Stimulated activated CD4-positive, alpha-beta T cell treated with anti-CD3 and anti-CD28 coated beads, TNF-alpha, amount 100 ng/mL, for 4 hours (primary cell): Measurements from ENCODE around the gene MOV10L1.

Source experiments
- DNase-seq, 3 experiments: peaks; one replicate each; pipeline ENCODE4 v3.0.0-alpha.2; 2020; ENCODE audit warnings: low read depth in 3 of 3

MOV10L1 gene

GRCh38 chr22:50188356-50188755 is 98.5 kb downstream of the MOV10L1 start:
- no peak for DNase-seq

- no peak for DNase-seq
Measured at GRCh38 chr22:50189184-50189848, 99.5 kb downstream of the MOV10L1 start.

- DNase-seq, result no peak
Measured at GRCh38 chr22:50189849-50190181, 100.0 kb downstream of the MOV10L1 start.

- DNase-seq, result peak in 2 of 3 experiments; percentile 48 to 57
Measured at GRCh38 chr22:50190182-50190940, 100.6 kb downstream of the MOV10L1 start.

GRCh38 chr22:50190941-50191741 is 101.3 kb downstream of the MOV10L1 start:
- peak in 1 of 3 experiments; percentile 56 for DNase-seq

- no peak for DNase-seq
Measured at GRCh38 chr22:50192436-50193204, 102.8 kb downstream of the MOV10L1 start.

GRCh38 chr22:50193621-50194020 is 103.8 kb downstream of the MOV10L1 start:
- DNase-seq, result no peak

GRCh38 chr22:50194037-50194805 is 104.4 kb downstream of the MOV10L1 start:
- no peak for DNase-seq

- DNase-seq, result no peak
Measured at GRCh38 chr22:50196256-50196655, 106.5 kb downstream of the MOV10L1 start.

DNA sequence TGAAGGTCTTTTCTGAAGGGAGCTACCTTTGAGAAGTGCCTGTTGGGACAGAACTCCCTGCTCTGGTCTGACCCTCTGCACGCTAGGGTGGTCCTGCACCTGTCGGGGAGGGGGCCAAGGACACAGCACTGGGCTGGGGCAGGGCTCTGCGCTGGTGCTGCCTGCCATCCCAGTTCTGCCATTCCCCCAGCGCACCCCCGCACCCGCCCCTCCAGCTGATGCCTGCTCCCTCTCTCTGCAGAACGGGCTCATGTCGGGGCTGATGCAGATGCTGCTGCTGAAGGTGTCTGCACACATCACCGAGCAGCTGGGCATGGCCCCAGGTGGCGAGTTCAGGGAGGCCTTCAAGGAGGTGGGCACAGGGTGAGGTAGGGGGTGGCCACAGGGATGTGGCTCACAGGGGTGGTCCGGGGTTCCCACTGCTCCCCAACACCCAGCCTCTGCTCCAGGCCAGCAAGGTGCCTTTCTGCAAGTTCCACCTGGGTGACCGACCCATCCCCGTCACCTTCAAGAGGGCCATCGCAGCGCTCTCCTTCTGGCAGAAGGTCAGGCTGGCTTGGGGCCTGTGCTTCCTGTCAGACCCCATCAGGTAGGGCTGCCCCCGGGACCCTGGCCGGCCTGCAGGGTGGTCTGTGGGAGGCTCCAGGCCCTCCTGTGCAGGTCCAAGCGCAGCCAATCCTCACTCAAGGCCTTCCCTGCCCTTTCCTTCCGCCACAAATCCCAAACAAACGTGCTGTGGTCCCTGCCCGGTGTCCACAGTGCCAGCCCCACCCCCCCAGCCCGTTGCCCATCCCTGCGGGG is 107.4 kb downstream of the MOV10L1 start:
- no peak for DNase-seq

DNA sequence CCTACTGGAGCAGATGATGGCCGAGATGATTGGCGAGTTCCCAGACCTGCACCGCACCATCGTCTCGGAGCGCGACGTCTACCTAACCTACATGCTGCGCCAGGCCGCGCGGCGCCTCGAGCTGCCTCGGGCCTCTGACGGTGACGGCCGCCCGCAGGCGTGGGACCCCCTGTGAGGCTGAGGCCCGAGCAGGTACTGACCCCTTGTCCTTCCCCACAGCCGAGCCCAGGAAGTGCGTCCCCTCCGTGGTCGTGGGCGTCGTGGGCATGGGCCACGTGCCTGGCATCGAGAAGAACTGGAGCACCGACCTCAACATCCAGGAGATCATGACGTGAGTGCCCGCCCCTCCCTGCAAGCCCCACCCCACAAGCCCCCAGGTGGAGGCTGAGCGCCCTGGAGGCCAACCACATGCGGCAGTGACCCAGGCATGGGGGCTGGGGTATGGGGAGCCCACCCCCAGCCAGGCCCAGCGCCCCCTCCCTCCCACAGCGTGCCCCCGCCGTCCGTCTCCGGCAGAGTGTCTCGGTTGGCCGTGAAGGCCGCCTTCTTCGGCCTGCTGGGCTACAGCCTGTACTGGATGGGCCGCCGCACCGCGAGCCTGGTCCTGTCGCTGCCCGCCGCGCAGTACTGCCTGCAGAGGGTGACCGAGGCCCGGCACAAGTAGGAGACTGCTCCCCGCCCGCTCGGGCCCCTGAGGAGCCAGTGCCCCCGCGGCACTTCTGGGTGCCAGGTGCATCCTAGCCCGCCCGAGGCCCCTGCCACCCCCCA is 108.2 kb downstream of the MOV10L1 start:
- no peak for DNase-seq

GRCh38 chr22:50198624-50199017 is 108.8 kb downstream of the MOV10L1 start:
- no peak for DNase-seq

GRCh38 chr22:50199251-50199721 is 109.5 kb downstream of the MOV10L1 start:
- DNase-seq, result no peak

GRCh38 chr22:50199829-50200460 is 110.1 kb downstream of the MOV10L1 start:
- no peak for DNase-seq

GRCh38 chr22:50200461-50201190 is 110.8 kb downstream of the MOV10L1 start, which contains the start of gene SELENOO:
Gene SELENOO (plus strand): TSS chr22:50201011. CDS start chr22:50201037, 26 bp downstream.
- peak; percentile 82 to 88 (median 83) for DNase-seq

GRCh38 chr22:50201191-50202129 is 111.7 kb downstream of the MOV10L1 start:
- no peak for DNase-seq

DNA sequence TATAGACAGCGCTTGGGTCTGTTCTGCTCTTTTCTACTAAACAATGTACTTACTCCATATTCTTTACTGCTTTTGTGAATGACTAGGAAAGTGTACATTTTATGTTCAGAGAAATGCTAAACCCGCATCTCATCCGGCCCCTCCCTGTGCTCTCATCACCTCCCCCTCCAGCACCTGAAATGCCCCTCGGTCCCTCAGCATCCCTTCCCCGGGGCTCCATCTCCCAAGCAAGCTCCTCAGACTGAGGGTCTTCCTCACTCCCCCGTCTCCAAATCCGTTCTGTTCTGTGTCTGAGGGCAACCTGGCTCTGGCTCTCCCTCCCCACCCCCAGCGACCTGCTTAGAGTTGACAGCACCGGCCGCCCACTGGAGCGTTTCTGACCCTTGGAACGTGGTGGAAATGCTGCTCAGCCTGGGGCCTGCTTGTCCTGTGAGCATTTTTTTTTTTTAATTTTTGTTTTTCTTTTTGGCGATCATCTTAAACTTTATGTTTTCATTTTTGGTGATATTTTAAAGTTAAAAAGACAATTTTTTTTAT is 112.4 kb downstream of the MOV10L1 start:
- DNase-seq, result no peak
